GM12891 (cell line): Measurements from ENCODE around the gene CACNA1S.

Source experiments
- PAX5 ChIP-seq: IDR thresholded peaks from 2 replicates; pipeline ENCODE4 v1.6.1; 2011; ENCODE audit warnings: low read length, moderate library complexity, mild to moderate bottlenecking; ENCODE audit not compliant: insufficient read depth, severe bottlenecking
- POLR2A ChIP-seq: IDR thresholded peaks from 2 replicates; pipeline ENCODE4 v1.6.1; 2011; ENCODE audit warnings: low read depth, low read length, control low read depth
- POLR2AphosphoS5 ChIP-seq: IDR thresholded peaks from 2 replicates; pipeline ENCODE4 v1.6.1; 2011; ENCODE audit warnings: low read depth, low read length, control low read depth
- POU2F2 ChIP-seq: IDR thresholded peaks from 2 replicates; pipeline ENCODE4 v1.6.1; 2011; ENCODE audit warnings: low read depth, mild to moderate bottlenecking, control low read depth, low read length, moderate library complexity
- SPI1 ChIP-seq: IDR thresholded peaks from 2 replicates; pipeline ENCODE4 v1.6.1; 2011; ENCODE audit warnings: low read depth, low read length, control low read depth
- TAF1 ChIP-seq: IDR thresholded peaks from 2 replicates; pipeline ENCODE4 v1.6.1; 2011; ENCODE audit warnings: low read depth, low read length, control low read depth

DNA sequence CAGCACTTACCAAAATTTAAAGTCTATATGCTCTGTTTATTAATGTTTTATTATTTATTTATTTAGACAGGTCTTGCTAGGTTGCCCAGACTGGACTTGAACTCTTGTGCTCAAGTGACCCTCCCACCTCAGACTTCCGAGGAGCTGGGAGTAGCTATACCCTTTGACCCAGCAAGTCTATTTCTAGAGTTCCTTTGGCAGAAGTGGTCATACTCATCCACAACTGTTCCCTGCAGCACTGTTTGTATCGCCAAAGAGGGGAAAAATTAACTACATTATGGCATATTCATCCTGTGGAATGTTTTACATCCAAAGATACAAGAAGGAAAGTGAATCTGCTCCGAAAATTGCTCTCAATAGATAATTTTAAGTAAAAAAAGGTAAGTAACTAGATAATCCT lies 28.5 kb downstream of the CACNA1S start:
- TF ChIP-seq POLR2A (no peak), POLR2AphosphoS5 (no peak), TAF1 (no peak), SPI1 (no peak), PAX5 (no peak), POU2F2 (no peak)
